ENCODE measurements around the gene KRT31. TPM values are rescaled to one million over a fixed set of nuclear protein-coding genes. Genes with fewer than 3 reads are reported as not detected.
"Not testable (repeated sequence)": the region's sequence is repeated elsewhere in the genome, so short reads cannot be mapped to it uniquely, and the experiment has no call there.

KRT31 gene
- total and polyA plus RNA-seq, 8 donors: not detected

DNA sequence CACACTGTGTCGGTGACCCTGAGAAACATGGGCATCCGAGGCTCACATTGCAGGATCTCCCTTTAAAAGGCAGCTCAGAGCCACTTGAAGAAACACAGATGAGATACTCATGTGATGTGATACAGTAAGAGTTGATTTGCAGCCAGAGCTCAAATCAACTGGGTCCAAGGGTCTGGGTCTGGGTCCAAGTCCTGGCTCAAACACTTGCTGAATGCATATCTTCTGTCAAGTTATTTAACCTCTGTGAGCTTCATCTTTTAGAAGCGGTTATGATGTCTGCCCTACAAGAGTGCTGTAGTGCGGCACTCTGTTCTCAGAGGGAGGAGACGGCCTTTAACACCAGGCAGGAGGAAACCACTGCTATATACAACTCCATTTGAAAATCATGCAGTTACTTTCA is 37.0 kb upstream of the KRT31 start:
- TF ChIP-seq, protein P1, sequence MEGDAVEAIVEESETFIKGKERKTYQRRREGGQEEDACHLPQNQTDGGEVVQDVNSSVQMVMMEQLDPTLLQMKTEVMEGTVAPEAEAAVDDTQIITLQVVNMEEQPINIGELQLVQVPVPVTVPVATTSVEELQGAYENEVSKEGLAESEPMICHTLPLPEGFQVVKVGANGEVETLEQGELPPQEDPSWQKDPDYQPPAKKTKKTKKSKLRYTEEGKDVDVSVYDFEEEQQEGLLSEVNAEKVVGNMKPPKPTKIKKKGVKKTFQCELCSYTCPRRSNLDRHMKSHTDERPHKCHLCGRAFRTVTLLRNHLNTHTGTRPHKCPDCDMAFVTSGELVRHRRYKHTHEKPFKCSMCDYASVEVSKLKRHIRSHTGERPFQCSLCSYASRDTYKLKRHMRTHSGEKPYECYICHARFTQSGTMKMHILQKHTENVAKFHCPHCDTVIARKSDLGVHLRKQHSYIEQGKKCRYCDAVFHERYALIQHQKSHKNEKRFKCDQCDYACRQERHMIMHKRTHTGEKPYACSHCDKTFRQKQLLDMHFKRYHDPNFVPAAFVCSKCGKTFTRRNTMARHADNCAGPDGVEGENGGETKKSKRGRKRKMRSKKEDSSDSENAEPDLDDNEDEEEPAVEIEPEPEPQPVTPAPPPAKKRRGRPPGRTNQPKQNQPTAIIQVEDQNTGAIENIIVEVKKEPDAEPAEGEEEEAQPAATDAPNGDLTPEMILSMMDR (IDR thresholded peaks at IDR 0.05): no peak
- H3K27ac ChIP-seq: no peak overlapping the region
- WGBS, 2 donors: 61 to 63% methylated on average over 5 of the region's 5 CpGs
- H3K9me3 ChIP-seq: no peaks in the 10 kb centered on the region
- intact Hi-C loops (cut with DNase I): no loop called here
- H3K4me3 ChIP-seq: no peak overlapping the region
- DNase-seq (no peak), FAIRE-seq (no peak), ATAC-seq (no peak)
- H3K4me1 ChIP-seq: no peaks in the 10 kb centered on the region
- no peaks in the 10 kb centered on the region for H3K36me3 ChIP-seq
- no peaks in the 10 kb centered on the region for H3K27me3 ChIP-seq

DNA sequence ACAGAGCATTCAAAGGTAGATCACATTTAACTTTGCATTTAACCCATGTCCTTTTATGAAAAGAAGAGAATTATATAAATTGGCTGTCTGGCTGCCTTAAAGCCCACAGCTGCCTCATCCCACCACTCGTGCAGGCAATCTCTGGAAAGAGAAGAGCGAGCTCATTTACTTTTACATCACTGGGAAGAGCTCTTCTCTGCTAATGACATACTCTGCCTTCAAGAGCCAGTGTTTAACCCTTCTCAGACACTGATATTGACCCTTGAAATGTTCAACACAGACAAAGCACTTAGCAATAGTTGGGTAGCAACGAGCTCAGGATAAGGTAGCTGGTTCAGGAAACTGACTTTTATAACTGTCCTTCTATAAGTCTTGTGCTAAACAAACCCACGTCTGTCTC is 36.6 kb upstream of the KRT31 start:
- Histone ChIP-seq H3K9me3 (no peaks in the 10 kb centered on the region), H3K27ac (no peak overlapping the region), H3K4me3 (no peak overlapping the region), H3K4me1 (no peaks in the 10 kb centered on the region), H3K36me3 (no peaks in the 10 kb centered on the region), H3K27me3 (no peaks in the 10 kb centered on the region)
- ATAC-seq (no peak), FAIRE-seq (no peak), DNase-seq (no peak)
- TF ChIP-seq, protein P1 (IDR thresholded peaks at IDR 0.05): no peak
- WGBS, 2 donors: 40% methylated on average over 4 of the region's 4 CpGs
- intact Hi-C loops (cut with DNase I): no loop called here

DNA sequence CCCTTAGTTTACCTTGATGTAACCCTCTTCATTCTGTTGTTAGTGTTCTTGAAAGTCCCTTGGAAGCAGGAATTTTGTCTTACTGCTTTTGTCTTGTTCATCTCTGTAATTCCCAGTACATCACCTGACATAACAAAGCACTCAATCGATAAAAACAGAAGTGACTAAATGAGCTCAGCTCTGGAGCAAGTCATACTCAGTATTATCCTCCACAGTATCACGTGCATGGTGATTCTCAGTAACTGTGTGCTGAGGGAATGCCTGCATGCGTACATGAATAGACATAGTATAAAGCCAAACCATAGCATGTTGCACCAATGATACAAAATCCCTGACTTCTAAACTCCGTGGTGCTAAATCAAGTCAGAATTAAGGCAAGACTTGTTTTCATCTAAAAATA is 36.2 kb upstream of the KRT31 start:
- no peak for DNase-seq
- intact Hi-C loops (cut with DNase I): no loop called here
- no peaks in the 10 kb centered on the region for H3K9me3 ChIP-seq
- H3K4me1 ChIP-seq: no peaks in the 10 kb centered on the region
- H3K27ac ChIP-seq: no peak overlapping the region
- TF ChIP-seq, protein P1 (IDR thresholded peaks at IDR 0.05): no peak
- no peak for ATAC-seq
- no peak for FAIRE-seq
- H3K4me3 ChIP-seq: no peak overlapping the region
- WGBS, 2 donors: 38 to 42% methylated on average over 4 of the region's 4 CpGs
- H3K36me3 ChIP-seq: no peaks in the 10 kb centered on the region
- H3K27me3 ChIP-seq: no peaks in the 10 kb centered on the region

DNA sequence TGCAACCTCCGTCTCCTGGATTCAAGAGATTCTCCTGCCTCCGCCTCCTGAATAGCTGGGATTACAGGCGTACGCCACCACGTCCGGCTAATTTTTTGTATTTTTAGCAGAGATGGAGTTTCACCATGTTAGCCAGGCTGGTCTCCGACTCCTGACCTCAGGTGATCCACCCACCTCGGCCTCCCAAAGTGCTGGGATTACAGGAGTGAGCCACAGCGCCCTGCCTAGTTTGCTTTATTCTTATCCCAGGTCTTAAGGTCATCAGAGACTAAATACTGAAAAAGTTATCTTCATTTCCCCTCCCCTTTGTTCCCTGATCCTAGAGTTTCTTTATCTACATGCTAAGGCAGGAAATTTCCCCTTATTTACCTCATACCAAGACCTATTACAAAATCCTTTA is 33.0 kb upstream of the KRT31 start:
- WGBS, 2 donors: 61 to 63% methylated on average over 9 of the region's 9 CpGs
- H3K27ac ChIP-seq; FAIRE-seq; H3K27me3 ChIP-seq; H3K4me1 ChIP-seq; DNase-seq; H3K4me3 ChIP-seq; H3K9me3 ChIP-seq; ATAC-seq; H3K36me3 ChIP-seq; intact Hi-C loops (cut with DNase I): not testable (repeated sequence)

DNA sequence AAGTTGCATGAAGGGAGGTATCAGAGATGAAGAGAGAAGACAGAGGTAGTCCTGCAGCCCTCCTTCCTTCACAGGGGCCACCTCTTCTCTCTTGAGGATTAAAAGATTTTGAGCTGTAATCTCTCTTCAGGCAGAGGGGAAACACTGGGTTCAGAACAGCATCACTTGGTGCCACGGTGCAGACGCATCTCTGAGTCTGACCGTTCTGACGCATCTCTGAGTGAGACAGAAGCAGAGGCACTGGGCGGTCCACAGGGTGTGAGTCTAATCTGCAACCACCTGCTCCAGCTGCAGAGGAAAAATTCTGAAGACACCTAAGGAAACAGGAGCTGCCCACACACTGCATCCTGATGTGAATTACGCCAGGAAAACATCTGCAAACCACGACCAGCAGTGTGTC is 32.3 kb upstream of the KRT31 start:
- no peak for FAIRE-seq
- H3K4me3 ChIP-seq: no peak overlapping the region
- H3K4me1 ChIP-seq: no peaks in the 10 kb centered on the region
- intact Hi-C loops (cut with DNase I): no loop called here
- H3K9me3 ChIP-seq: no peaks in the 10 kb centered on the region
- TF ChIP-seq, protein P1 (IDR thresholded peaks at IDR 0.05): no peak
- no peak for ATAC-seq
- H3K27ac ChIP-seq: no peak overlapping the region
- no peak for DNase-seq
- WGBS, 2 donors: 63 to 77% methylated on average over 7 of the region's 7 CpGs
- no peaks in the 10 kb centered on the region for H3K36me3 ChIP-seq
- H3K27me3 ChIP-seq: peaks cover 0 to 5% (median 0%) of the 10 kb centered on the region in 4 donors
